WTC11 (cell line): ENCODE data around the gene TPPP3. TPM values are rescaled to one million over a fixed set of nuclear protein-coding genes. Genes with fewer than 3 reads are reported as not detected.

Source experiments
- ATAC-seq: fragments of 200-7000 bp; cut with Tn5 transposase; 2 replicates; pipeline ENCODE4 v1.10.0; 2021; ENCODE audit warnings: mild to moderate bottlenecking, moderate library complexity
- CTCF ChIA-PET: fragments of 300-600 bp; sonication (Branson Sonifier 250); formaldehyde crosslinking; loops from one replicate; lab custom pipeline; 2021; ENCODE audit warnings: antibody characterized with exemption; lab: Charles Lee
- POLR2A ChIA-PET: fragments of 350-600 bp; sonication (Branson Sonifier 250); formaldehyde crosslinking; loops from one replicate; lab custom pipeline; 2021; ENCODE audit warnings: antibody characterized with exemption; lab: Charles Lee
- DNase-seq: peaks from one replicate; pipeline ENCODE4 v3.0.0; 2021; ENCODE audit warnings: low spot score
- H3K27ac Mint-ChIP-seq: 2 replicates; pipeline ENCODE4 v1.8.0; 2021; ENCODE audit warnings: mixed read lengths
- H3K27me3 Mint-ChIP-seq: 2 replicates; pipeline ENCODE4 v1.8.0; 2021; ENCODE audit warnings: low read depth, mild to moderate bottlenecking, moderate library complexity, mixed read lengths
- H3K36me3 Mint-ChIP-seq: 2 replicates; pipeline ENCODE4 v1.8.0; 2021; ENCODE audit warnings: mixed read lengths
- H3K4me1 Mint-ChIP-seq: 2 replicates; pipeline ENCODE4 v1.8.0; 2022; ENCODE audit warnings: mixed read lengths
- H3K4me3 Mint-ChIP-seq: 2 replicates; pipeline ENCODE4 v1.8.0; 2021; ENCODE audit warnings: mild to moderate bottlenecking, moderate library complexity, mixed read lengths
- H3K9me3 Mint-ChIP-seq: 2 replicates; pipeline ENCODE4 v1.8.0; 2021; ENCODE audit warnings: mixed read lengths
- ATF6 ChIP-seq: sonication (generic); formaldehyde crosslinking; IDR thresholded peaks from 2 replicates; pipeline ENCODE4 v1.8.1; 2023; ENCODE audit warnings: mild to moderate bottlenecking, missing genetic modification reagents
- CTCF ChIP-seq: fragments of 200-600 bp; IDR thresholded peaks from 2 replicates; pipeline ENCODE4 v1.8.0; 2022; ENCODE audit warnings: antibody characterized with exemption
- EMX1 ChIP-seq: fragments of 250-450 bp; sonication (Bioruptor Pico); IDR thresholded peaks from 2 replicates; pipeline ENCODE4 v1.8.0; 2021; ENCODE audit warnings: mild to moderate bottlenecking
- FOXP4 ChIP-seq: sonication (generic); formaldehyde crosslinking; IDR thresholded peaks from 2 replicates; pipeline ENCODE4 v1.8.0; 2022; ENCODE audit warnings: mild to moderate bottlenecking, missing genetic modification reagents
- GABPB1 ChIP-seq: sonication (generic); formaldehyde crosslinking; IDR thresholded peaks from 2 replicates; pipeline ENCODE4 v1.8.1; 2023; ENCODE audit warnings: mild to moderate bottlenecking, missing genetic modification reagents
- MXD4 ChIP-seq: fragments of 250-450 bp; sonication (Bioruptor Pico); IDR thresholded peaks from 2 replicates; pipeline ENCODE4 v1.8.0; 2021; ENCODE audit warnings: mild to moderate bottlenecking, moderate library complexity, borderline replicate concordance
- NR1H2 ChIP-seq: sonication (generic); formaldehyde crosslinking; IDR thresholded peaks from 2 replicates; pipeline ENCODE4 v1.9.0; 2021; ENCODE audit warnings: mild to moderate bottlenecking, moderate library complexity, missing genetic modification reagents
- OVOL2 ChIP-seq: fragments of 250-450 bp; sonication (Bioruptor Pico); IDR thresholded peaks from 2 replicates; pipeline ENCODE4 v1.9.0; 2021; ENCODE audit warnings: mild to moderate bottlenecking, borderline replicate concordance
- SOX15 ChIP-seq: fragments of 250-450 bp; sonication (Bioruptor Pico); IDR thresholded peaks from 2 replicates; pipeline ENCODE4 v1.9.0; 2021; ENCODE audit warnings: mild to moderate bottlenecking
- STAT6 ChIP-seq: sonication (generic); formaldehyde crosslinking; conservative IDR thresholded peaks from 2 replicates; pipeline ENCODE4 v1.8.1; 2023; ENCODE audit warnings: mild to moderate bottlenecking, low read depth, missing genetic modification reagents, moderate library complexity
- TCF7 ChIP-seq: sonication (generic); formaldehyde crosslinking; IDR thresholded peaks from 2 replicates; pipeline ENCODE4 v1.8.0; 2022; ENCODE audit warnings: mild to moderate bottlenecking, low read depth, missing genetic modification reagents, moderate library complexity
- ZNF219 ChIP-seq: sonication (generic); formaldehyde crosslinking; IDR thresholded peaks from 2 replicates; pipeline ENCODE4 v1.8.0; 2023; ENCODE audit warnings: missing genetic modification reagents, mild to moderate bottlenecking, borderline replicate concordance
- ZNF512 ChIP-seq: sonication (generic); formaldehyde crosslinking; IDR thresholded peaks from 2 replicates; pipeline ENCODE4 v1.8.1; 2022; ENCODE audit warnings: missing genetic modification reagents, borderline replicate concordance
- ZNF532 ChIP-seq: fragments of 250-450 bp; sonication (Bioruptor Pico); IDR thresholded peaks from 2 replicates; pipeline ENCODE4 v1.9.0; 2021; ENCODE audit warnings: mild to moderate bottlenecking, borderline replicate concordance
- ZNF671 ChIP-seq: fragments of 250-450 bp; sonication (Bioruptor Pico); IDR thresholded peaks from 2 replicates; pipeline ENCODE4 v1.8.0; 2021; ENCODE audit warnings: mild to moderate bottlenecking
- ZSCAN18 ChIP-seq: fragments of 250-450 bp; sonication (Bioruptor Pico); IDR thresholded peaks from 2 replicates; pipeline ENCODE4 v2.1.2; 2022; ENCODE audit warnings: mild to moderate bottlenecking, moderate library complexity
- total RNA-seq: library from RNA; stranded (reverse); gene quantifications from 3 replicates; pipeline ENCODE4 v1.2.3, GENCODE V29; 2021

Gene TPPP3
- total RNA-seq, 1 experiment from 2014 or later: 0.74 TPM

GRCh38 chr16:67413978-67414911 is 20.9 kb upstream of the TPPP3 start:
- H3K4me3 Mint-ChIP-seq: peak overlapping the region; percentile 0; the same call in 1 of the 2 replicates
- peak overlapping the region; percentile 54 for H3K27ac Mint-ChIP-seq
- peaks cover 31% of the 10 kb centered on the region for H3K4me1 Mint-ChIP-seq
- H3K36me3 Mint-ChIP-seq: no peaks in the 10 kb centered on the region
- ChIA-PET POLR2A (interaction anchor here (0.6 to 0.7 kb wide), 2 partner anchors 51 to 777 kb away, joined by 3 to 5 read pairs; no protein-coding TSS in a partner anchor), CTCF (interaction anchor here (0.6 to 4.0 kb wide), 19 partner anchors 12 to 485 kb away, joined by 3 to 42 read pairs (median 3); partner anchors contain the start of genes ATP6V0D1, EXOC3L1, HSD11B2 and KCTD19)
- TF ChIP-seq FOXP4 (CRISPR knock-in tag): peak; percentile 65; the same call in 1 of the 2 replicates
- TF ChIP-seq ZNF512 (CRISPR knock-in tag): no peak
- ATAC-seq (no peak), DNase-seq (no peak)
- H3K9me3 Mint-ChIP-seq: no peaks in the 10 kb centered on the region
- H3K27me3 Mint-ChIP-seq: peaks cover 22% of the 10 kb centered on the region

- no peaks in the 10 kb centered on the region for H3K36me3 Mint-ChIP-seq
- CTCF ChIA-PET: interaction anchor here (0.5 to 4.0 kb wide), 6 partner anchors 13 to 128 kb away, joined by 3 to 42 read pairs (median 4); no protein-coding TSS in a partner anchor
- TF ChIP-seq SOX15 (CRISPR knock-in tag) (no peak), CTCF (no peak), ZSCAN18 (CRISPR knock-in tag) (no peak), MXD4 (CRISPR knock-in tag) (no peak), NR1H2 (CRISPR knock-in tag) (no peak), TCF7 (CRISPR knock-in tag) (no peak), ATF6 (CRISPR knock-in tag) (no peak), EMX1 (no peak), ZNF532 (no peak), STAT6 (CRISPR knock-in tag) (no peak), OVOL2 (no peak), ZNF219 (CRISPR knock-in tag) (no peak), GABPB1 (CRISPR knock-in tag) (no peak), ZNF671 (no peak)
Observed at GRCh38 chr16:67412294-67412693, 19.0 kb upstream of the TPPP3 start.

More at GRCh38 chr16:67412294-67412693, 19.0 kb upstream of the TPPP3 start:
- Mint-ChIP-seq H3K27ac (no peak overlapping the region), H3K9me3 (no peaks in the 10 kb centered on the region), H3K27me3 (peaks cover 19% of the 10 kb centered on the region), H3K4me1 (peaks cover 38% of the 10 kb centered on the region), H3K4me3 (no peak overlapping the region)
- DNase-seq (no peak), ATAC-seq (no peak)
- POLR2A ChIA-PET: interaction anchor here (0.7 to 0.9 kb wide), 2 partner anchors 86 to 252 kb away, joined by 3 to 7 read pairs; partner anchors contain the start of genes KCTD19 and LRRC36
